Raji (cell line): ENCODE results near the gene SLC2A9.

Source experiments
- POLR2A ChIP-seq: IDR thresholded peaks from 2 replicates; pipeline ENCODE4 v1.6.1; 2011; ENCODE audit warnings: low read depth, low read length, control low read depth; ENCODE audit not compliant: insufficient read depth

SLC2A9 gene

DNA sequence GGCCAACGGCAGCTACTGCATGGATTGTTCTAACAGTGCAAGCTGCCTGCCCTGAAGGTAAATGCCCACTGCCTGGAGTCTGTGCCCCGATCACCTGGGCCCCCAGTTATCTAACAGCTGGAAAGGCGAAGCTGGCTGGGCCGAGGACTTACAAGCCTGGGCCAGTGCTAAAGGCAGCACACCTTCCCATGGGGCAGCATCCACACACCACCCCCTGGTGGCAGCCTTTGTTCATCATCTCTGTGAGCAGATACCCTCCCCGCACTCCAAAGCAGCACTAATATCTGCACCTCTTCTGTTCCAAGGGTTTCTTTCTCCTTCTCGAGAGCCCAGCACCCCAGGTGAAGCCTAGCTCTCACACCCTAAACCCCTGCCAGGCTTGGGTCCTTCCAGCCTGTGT lies 7.6 kb downstream of the SLC2A9 start:
- no peak for TF ChIP-seq POLR2A

DNA sequence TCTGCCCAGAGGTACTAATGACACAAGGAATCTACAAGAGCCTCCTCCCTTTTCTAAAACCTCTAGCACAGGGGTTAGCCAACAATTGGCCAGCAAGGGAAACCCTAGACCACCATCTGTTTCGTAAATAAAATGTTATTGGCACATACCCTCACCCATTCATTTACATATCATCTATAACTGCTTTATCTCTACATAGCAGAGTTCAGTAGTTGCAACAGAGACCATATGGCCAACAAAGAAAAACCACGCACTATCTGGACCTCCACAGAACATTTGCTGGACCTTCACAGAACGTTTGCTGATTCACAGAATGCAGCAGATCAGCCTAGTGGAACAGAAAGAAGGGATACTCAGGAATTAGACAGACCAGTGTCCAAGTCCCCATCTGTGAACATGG lies 9.4 kb downstream of the SLC2A9 start:
- no peak for TF ChIP-seq POLR2A

DNA sequence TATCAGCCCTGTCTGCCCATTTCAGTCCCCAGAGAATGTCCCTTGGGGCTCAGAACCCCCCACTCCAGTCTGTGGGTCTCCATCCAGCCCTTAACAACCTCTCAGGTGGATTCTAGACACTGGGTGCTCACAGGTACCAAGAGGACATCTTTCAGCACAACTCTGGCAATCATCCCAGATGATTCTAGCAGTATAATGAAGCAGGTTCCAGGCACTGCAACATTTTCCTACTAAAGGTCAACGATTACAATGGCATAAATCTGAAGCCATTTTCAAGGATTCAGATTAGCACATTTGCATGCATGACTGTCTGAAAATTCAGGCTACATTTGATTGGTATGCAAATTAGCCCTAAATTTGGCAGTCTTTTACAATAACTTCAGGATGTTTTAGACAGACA lies 10.0 kb downstream of the SLC2A9 start:
- TF ChIP-seq POLR2A: no peak

DNA sequence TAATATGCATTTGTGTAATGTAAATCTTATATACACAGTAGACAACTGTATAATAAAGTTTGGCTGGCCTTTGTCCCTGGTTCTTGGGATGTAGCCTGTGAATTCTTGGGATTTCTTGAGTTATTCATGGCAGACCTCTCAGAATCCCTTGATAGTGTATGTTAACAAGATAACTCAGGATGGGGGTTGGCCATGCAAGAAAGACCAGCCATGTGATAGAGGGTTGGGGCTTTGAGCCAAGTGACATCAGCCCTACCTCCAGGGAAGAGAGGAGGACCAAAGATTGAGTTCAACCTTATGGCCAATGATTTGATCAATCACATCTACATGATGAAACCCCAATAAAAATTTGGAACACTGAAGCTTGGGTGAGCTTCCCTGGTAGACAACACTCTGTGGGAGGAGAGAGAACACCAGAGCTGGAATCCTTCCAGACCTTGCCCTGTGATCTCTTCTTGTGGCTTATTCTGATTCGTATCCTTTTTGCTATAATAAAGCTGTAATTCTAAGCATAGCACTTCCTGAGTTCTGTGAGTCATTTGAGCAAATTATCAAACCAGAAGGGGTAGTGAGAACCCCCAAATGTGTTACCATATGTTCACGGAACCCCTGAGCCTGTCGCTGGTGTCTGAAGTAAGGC lies 11.3 kb downstream of the SLC2A9 start:
- TF ChIP-seq POLR2A: no peak

DNA sequence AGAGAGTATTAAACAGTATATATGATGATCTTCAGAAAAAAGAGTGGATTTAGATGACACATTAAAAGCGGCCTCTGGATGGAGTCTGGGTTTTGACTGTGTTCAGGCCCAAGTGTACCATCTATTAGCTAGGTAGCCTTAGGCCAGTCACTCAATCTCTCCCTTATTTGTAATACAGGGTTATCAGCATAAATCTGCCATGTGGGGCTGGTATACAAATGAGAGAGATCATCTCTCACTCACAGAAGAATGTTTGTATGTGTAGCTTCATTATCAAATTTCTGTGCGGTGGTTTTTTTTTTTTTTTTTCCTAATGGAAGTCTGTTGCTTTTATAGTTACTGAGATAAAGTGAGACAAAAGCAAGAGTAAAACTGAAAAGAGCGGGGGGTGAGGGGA lies 12.7 kb downstream of the SLC2A9 start:
- TF ChIP-seq POLR2A: no peak

- no peak for TF ChIP-seq POLR2A
Observed at GRCh38 chr4:10007793-10008608, 13.3 kb downstream of the SLC2A9 start.

GRCh38 chr4:10007436-10007740 lies 13.9 kb downstream of the SLC2A9 start:
- no peak for TF ChIP-seq POLR2A

DNA sequence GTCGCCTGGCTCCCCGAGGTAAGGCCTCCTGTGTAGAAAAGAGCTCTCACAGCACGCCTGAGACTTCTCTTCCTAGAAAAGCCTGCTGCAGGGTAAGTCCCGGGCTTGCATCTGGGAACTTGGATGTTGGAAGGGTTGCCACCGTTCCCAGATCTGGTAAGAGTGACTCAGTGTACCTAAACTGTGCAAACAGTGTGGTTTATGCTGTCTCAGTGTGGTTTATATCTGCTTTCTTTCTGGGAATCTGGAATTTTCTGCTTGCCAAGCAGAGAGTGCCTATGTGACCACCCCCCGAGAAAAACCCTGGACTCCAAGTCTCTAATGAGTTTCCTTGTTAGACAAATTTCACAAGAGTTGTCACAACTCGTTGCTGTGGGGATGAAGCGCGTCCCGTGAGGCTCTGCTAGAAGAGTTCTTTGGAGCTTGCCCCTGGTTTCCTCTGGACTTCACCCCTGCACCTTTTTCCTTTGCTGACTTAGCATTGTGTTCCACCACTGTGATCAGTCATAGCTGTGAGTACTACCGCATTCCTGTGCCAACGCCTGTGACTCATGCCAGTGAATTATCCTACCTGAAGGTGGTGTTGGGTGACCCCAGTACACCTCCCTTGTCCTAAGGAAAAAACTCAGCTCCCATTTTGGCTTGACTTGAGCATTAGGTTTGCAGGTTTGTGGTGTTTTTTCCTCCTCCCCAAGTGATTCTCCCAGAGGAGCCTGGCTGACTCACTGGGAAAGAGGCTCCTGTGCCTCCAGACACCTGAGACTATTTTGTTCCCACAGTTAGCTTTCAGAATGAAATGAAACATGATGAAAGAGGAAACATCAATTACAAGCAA lies 14.5 kb downstream of the SLC2A9 start:
- TF ChIP-seq POLR2A: no peak

DNA sequence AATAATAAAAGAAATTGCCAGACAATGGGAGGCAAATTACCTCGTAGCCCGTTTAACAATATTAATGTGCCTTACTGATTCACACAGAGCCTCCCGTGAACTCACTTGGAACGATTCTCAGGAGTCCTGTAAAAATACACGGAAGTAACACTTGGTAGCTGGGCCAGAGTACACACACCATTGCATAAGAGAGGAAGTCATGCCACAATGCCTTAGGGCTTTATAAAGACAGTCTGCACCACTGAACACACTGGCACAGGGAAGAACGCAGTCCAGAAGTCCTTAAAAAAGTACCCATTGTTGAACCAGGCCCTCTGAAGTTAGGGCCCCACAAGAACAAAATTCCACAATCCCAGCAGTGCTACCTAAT lies 15.1 kb downstream of the SLC2A9 start:
- TF ChIP-seq POLR2A: no peak

DNA sequence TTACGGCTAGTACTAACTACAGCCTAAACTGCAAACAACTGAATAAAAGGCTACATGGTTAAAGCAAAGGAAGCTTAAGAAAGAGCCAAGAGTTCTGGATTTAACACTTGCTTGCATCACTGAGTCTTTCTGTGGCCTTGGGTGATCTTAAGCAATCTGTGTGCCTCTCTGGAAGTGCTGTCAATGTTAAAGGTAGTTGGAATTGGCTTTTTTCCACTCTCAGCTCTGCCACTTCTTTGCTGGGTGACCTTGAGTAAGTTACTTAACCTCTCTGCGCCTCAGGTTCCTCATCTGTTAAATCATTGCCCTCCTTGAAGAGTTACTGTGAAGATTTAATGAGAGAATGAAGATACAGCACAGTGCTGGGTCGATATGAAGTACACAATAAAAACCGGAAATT lies 15.7 kb downstream of the SLC2A9 start:
- TF ChIP-seq POLR2A: no peak

DNA sequence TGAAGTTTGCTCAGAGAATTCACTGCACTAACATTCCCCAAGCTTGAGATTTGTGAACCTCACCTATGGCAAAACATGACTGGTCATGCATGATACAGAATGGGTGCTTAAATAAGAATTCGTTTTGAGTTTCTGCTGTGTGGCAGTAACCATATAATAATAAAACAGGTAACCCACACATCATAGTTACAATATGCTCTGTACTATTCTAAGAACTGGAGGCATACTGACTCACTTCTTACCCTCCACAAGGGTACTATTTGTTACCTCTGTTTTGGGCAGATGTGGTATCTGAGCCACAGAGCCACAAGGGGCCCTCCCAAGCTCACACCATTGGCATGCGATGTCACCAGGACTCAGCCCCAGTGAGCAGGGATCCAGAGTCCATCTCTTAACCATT lies 17.6 kb downstream of the SLC2A9 start:
- TF ChIP-seq POLR2A: no peak

GRCh38 chr4:10002278-10002677 lies 19.0 kb downstream of the SLC2A9 start:
- no peak for TF ChIP-seq POLR2A

GRCh38 chr4:10001757-10002156 lies 19.5 kb downstream of the SLC2A9 start:
- TF ChIP-seq POLR2A: no peak

GRCh38 chr4:9999956-10000561 lies 21.2 kb downstream of the SLC2A9 start:
- TF ChIP-seq POLR2A: no peak

DNA sequence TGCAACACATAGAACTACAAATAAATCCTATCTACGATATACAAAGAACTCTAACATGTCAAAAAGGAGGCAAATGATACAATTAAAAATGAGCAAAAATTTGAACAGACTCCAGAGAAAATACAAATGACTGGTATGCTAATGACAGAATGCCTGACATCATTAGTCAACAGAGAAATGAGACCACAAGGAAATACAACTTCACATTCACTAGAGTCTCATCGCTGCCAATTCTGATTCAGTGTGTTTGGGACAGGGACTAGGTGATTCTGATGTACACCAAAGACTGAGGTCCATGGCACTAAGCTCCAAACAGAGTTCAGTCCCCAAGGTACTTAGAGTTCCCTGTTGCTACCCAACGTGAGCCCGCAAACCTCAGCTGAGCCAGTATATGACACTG lies 23.4 kb downstream of the SLC2A9 start:
- TF ChIP-seq POLR2A: no peak

DNA sequence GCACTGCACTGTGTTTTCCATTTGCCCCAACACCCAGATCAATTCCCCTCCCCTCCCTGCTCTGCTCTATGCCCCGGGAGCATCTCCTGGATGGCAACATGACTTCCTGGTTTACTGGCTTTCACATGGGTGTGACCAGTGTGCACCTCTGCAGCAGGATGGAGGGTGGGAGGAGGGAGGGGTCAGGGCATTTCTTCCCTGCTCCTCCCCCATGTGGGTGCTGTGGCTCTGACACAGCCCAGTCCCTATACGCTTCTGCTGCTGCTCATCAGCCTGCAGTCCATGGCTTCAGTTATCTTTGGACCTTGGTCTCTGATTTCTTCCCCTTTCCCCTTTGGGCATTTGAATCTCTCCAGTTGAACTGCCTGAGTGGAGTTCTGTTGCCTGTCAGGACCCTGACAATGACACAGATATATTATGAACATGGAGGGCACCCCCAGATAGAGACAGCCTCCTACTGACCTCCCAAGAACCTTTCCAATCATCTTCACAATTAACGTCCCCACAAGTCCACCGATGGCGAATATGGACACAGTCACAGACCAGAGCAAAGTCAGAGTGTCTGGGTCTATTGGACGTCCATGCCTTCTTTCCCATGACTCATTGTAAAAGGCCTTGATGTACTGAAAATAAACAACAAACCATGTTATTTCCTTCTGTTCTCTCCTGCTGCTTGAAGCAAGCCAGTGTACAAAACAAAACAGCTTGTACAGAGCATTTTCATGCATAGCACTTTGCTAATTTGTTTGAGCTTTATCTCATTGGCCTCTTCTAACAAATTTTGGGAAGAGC lies 24.8 kb downstream of the SLC2A9 start:
- no peak for TF ChIP-seq POLR2A
